ENCODE results near the gene PALM.

DNA sequence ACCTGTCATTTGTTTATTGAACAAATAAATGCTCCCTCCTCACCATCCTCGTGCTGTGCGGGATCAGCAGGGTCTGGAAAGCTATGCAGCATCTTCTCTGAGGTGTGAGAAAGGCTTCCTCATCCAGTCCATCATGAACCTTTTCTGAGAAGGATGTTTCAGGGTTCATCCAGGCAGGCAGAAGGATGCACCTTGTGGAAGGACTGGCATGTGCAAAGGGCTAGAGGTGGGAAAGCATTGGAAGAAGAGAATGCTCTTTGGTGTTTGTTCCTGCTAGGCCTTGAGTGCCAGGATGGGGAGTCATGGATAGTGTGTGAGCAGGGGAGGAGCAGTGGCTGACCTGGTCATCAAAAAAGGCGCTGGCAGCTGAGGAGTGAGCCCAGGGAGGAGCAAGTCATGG lies 6.6 kb downstream of the PALM start:
- TF ChIP-seq, protein P1, sequence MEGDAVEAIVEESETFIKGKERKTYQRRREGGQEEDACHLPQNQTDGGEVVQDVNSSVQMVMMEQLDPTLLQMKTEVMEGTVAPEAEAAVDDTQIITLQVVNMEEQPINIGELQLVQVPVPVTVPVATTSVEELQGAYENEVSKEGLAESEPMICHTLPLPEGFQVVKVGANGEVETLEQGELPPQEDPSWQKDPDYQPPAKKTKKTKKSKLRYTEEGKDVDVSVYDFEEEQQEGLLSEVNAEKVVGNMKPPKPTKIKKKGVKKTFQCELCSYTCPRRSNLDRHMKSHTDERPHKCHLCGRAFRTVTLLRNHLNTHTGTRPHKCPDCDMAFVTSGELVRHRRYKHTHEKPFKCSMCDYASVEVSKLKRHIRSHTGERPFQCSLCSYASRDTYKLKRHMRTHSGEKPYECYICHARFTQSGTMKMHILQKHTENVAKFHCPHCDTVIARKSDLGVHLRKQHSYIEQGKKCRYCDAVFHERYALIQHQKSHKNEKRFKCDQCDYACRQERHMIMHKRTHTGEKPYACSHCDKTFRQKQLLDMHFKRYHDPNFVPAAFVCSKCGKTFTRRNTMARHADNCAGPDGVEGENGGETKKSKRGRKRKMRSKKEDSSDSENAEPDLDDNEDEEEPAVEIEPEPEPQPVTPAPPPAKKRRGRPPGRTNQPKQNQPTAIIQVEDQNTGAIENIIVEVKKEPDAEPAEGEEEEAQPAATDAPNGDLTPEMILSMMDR (IDR thresholded peaks at IDR 0.05) = no peak
- no peak for TF ChIP-seq POLR2AphosphoS5 (IDR thresholded peaks at IDR 0.05)

All from suprapubic skin (tissue), 3 donors.